T follicular helper cell (primary cell): ENCODE data around the gene APBA2.

Experiments
- DNase-seq: peaks from one replicate; pipeline ENCODE4 v3.0.0-alpha.2; 2020; ENCODE audit warnings: low read depth

Gene APBA2

DNA sequence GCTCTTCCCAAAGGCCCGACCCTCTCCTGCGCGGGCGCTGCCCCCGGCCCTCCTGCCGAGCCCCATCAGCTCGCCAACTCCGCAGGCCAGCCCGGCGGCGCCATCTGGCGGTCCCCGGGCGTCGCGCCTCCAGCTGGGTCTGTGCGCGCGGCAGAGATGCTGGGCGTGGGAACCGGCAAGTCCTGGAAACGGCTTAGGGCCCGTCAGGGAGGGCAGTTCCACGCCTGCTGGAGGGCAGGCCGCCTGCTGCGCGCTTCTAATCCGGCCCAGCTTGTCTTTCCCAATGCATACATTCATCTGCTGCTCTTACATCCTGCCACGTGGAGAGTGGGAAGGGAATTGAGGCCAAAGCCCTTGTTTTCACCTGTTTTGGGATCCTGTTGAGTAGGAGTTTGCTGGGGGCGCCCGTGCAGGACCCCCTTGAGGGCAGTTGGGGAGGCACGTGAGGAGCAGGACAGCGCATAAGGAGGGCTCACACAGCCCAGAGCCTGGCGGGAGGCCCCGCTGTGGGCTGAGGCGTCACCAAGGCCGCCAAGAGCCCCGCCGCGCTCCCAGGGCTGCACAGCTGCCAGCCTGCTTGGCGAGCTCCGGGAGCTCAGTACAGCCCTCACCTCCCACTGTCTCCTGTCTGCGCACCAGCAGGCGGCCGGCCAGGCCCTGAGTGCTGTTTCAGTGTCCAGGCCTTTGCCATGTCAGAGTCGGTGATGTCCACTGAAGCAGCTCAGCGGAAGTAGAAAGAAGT, 218.2 kb downstream of the APBA2 start:
- peak; percentile 35 for DNase-seq

- no peak for DNase-seq
These were observed 218.7 kb downstream of the APBA2 start for GRCh38 chr15:29104566-29104880.

GRCh38 chr15:29105151-29105854, 219.5 kb downstream of the APBA2 start:
- no peak for DNase-seq

DNA sequence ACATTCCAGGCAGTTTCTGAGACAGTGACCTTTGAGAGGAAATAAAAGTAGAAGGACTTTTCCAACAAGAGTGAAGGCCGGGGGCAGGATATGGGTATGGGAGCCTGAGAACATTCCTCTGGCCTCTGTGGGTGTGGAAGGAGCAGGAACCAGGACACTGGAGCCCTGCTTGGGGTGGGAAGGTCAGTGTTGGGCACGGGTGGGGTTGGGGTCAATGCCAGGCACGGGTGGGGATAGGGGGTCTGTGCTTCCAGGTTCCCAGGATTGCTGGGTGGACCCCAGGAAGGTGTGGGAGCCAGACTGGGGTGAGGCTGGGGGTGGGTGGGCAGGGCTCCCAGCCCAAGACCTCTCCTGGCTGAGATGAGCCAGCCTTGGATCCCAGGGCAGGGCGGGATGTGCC, 220.3 kb downstream of the APBA2 start:
- no peak for DNase-seq

- DNase-seq, result no peak
These were observed 220.9 kb downstream of the APBA2 start for GRCh38 chr15:29106551-29107290.

GRCh38 chr15:29107291-29107890, 221.6 kb downstream of the APBA2 start:
- no peak for DNase-seq

- DNase-seq, result no peak
These were observed 222.3 kb downstream of the APBA2 start for GRCh38 chr15:29107971-29108645.

DNA sequence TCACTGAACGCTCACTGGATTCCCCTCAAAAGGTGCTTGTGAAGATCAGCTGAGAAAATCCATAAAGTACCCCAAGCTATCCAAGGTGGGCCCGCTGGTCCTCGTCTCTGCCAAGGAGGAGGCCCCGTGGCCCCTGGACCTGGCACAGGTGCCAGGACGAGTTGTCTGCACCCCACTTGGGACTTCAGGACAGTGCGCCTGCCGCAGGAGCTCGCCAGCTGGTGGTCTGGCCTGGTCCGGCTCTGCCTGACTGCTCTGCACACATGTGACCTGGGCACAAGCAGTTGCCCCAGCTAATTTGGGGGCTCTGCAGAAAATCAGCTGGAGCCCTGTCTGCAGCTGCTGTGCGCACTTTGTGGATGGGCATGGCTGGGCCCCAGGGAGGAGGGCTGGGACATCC, 224.0 kb downstream of the APBA2 start:
- DNase-seq, result no peak

DNA sequence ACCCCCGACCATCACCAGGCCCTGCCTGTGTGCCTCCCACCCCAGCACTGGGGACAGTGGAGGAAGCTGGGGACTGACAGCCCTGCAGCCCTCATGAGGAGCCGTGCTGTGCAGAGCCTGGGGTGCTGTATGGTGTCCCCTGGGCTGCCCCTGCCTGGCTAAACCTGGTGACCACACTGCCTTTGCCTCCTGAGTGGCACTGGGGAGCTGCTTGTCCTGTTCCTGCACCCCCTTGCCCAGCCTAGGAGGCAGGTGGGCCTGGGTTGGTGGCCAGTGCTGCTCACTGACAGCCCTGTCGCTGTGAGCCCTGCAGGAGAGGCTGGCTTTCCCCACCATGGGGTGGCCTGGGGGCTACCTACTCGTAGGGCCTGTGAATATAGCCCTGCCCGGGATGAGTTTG, 224.4 kb downstream of the APBA2 start:
- no peak for DNase-seq

GRCh38 chr15:29110733-29111132, 225.0 kb downstream of the APBA2 start:
- DNase-seq, result no peak

DNA sequence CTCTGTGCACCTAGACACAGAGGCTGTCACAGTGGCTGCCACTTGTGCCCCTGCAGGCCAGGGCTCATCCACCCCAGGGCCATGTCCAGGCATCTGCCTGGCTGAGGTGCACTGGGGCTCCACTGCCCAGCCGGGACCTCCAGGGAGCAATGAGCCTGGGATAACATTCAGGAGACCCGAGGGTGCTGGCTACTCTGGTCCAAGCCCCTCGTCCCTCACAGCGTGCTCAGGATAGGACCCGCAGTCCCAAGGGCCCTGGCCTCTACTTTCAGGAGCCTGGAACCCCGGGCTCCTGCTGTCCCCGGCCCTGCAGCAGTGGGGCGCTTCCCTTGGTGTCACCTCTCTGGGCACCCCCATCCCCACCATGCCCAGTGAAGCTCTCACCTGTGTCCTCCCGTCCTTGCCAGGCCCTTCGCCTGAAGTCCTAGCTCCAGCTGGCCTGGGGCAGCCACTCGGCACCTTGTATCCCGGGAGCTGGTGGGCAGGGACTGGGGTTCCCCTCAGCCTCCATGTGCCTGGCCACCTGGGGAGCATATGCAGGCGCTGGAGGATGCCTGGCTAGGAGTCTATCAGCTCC, 226.0 kb downstream of the APBA2 start:
- DNase-seq, result no peak

- no peak for DNase-seq
These were observed 227.8 kb downstream of the APBA2 start for GRCh38 chr15:29113336-29114220.

- no peak for DNase-seq
These were observed 228.7 kb downstream of the APBA2 start for GRCh38 chr15:29114221-29115092.

DNA sequence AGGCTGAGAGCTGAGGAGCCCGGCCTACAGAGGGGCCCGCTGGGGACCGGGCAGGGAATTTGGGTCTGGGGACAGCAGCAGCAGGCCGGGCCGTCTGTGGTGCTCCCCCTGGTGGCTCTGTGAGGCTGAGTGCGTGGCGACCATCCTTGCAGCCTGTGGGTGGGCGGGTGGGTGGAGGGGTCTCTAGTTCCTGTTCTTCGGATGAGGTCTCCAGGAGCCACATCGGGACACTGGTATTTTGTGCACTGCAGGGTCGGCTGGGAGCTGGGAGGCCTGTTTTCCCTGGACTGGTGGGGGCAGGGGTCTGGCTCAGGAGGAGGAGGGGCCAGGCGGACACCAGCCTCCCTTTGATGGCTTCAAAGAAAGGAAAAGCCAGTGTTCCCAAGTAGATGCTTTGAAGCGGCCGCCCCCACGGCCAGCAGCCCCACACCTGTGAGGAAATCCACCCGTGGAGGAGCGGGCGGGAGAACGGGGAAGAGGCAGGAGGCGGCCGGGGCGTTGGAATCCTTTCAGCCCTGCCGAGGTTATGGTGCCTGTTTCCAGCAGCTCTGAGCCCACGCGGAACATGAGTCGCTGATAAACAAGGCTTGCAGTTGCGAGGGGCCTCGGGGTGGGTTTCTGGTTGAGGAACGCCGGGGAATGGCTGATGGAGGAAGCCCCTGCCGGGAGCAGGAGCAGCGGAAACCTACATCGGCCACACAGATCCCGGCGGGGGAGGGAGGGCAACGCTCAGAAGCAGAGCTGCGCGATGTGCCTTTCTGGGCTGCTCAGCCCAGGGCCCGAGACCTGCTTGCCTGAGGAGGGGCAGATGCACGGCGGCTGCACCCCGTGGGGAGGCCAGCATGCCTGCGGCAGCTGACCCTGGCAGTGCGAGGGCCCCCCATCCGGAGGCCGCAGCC, 229.6 kb downstream of the APBA2 start:
- DNase-seq, result no peak

- DNase-seq, result no peak
These were observed 231.4 kb downstream of the APBA2 start for GRCh38 chr15:29116970-29117700.

- DNase-seq, result no peak
These were observed 232.0 kb downstream of the APBA2 start for GRCh38 chr15:29117778-29118177.

GRCh38 chr15:29119847-29120246, 234.1 kb downstream of the APBA2 start:
- no peak for DNase-seq
